Renal cortex interstitium (tissue), 11 donors: ENCODE data around the gene CD79A. TPM values are rescaled to one million over a fixed set of nuclear protein-coding genes. Genes with fewer than 3 reads are reported as not detected.

Experiments used
- DNase-seq, 11 donors: peaks; one replicate each; pipeline ENCODE4 v3.0.0-alpha.2; 2013; ENCODE audit warnings: low read depth in 9 of 11, low spot score in 4 of 11; ENCODE audit errors: extremely low read depth in 1 of 11
- polyA plus RNA-seq, 3 donors: library from polyadenylated mRNA; unstranded; fragments of 120-200 nt; gene quantifications; one replicate each; pipeline ENCODE4 v1.2.1, GENCODE V29; 2013; ENCODE audit not compliant: insufficient read length in 3 of 3

Gene CD79A
- polyA plus RNA-seq, 3 donors, result 0.53 to 1.7 (median 1.6) TPM

DNA sequence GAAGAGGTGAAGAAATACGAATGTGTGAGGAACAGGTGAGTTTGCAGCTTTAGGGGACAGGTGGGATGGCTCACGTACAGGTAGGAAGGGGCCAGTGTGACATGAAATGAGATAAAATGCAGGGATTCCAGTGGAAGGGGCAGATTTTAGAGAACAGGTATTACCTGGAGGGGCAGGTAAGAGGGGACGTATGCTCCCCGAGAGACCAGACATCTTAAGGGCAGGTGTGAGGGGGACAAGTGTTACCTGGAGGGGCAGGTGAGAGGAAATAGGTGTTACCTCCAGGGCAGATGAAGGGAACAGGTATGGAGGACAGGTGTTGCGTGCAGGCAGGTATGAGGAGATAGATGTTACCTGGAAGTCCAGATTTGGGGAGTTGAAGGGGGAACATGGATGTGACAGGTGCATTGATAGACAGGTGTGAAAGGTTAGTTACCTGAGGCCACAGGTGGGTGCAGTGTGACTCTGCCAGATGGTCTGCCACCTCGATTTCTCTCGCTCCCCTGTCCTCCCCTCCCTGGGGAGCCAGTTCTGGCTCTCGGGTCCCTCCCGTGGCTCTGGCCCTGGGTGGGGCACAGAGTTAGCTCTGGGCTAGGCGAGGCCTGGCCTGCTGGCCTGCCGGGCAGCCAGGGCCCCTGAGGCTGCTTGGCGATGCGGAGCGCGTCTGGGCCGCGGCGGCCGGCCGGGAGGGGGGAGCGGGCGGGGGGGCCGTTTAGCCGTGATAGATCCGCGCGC, 49.1 kb downstream of the CD79A start:
- DNase-seq, result no peak

DNA sequence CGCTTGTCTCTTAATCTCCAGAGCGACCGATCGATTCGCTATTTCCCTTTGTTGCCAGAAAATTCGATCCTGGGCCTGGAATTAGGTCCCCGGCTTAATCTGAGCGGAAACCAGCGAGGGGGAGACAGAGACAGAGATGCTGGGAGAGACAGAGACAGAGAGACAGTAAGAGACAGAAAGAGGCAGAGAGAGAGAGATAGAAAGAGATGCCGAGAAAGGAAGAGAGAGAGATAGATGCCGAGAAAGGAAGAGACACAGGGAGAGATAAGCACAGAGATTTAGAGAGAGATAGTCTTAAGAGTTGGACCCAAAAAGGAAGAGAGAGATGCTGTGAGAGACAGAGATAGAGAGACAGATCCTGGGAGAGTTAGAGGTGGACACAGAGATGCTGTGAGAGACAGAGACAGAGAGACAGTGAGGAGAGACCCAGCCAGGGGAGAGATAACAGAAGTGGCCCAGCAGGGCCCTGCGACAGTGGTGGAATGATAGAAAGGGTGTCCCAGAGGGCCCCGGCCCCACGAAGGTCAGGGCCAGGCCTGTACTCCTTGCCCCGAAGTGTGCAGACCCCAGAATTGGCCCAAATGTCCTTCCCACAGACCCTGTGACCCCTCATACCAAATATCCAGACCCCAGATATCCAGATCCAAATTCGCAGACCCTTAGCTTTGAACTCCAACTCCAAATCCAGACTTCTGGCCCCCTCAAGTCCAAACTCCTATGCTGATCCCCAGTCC, 49.9 kb downstream of the CD79A start:
- DNase-seq, result no peak

GRCh38 chr19:41927497-41928192, 50.6 kb downstream of the CD79A start:
- no peak for DNase-seq

GRCh38 chr19:41928221-41928683, 51.2 kb downstream of the CD79A start, which contains the start of gene ERFL:
TSS of gene ERFL (minus strand) at chr19:41928449. CDS start at chr19:41912919, 15,530 bp downstream.
- DNase-seq, result no peak

- DNase-seq, result no peak
These were observed 51.9 kb downstream of the CD79A start for GRCh38 chr19:41928754-41929535.

GRCh38 chr19:41929536-41930071, 52.5 kb downstream of the CD79A start:
- DNase-seq, result no peak

DNA sequence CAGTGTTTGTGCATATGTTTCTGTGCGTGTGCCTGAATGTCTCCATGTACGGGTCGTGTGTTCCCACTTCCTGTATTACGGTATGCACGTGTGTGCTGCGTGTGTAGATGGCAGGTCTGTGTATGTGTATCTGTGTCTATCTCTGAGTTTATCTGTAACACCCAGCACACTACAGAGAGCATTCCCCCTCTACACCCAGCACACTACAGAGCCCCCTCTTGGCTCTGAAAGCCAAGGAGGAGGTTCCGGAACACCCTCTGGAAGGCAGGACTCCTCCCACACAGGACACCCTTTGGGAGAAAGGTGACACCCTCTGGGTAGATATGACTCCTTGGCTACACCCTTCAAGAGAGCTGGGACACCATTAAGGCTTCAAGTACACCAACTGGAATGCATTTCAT, 53.2 kb downstream of the CD79A start:
- DNase-seq, result no peak

Other genes starting within 250 kb of the CD79A start
- not detected for gene CEACAM7, start 189.0 kb upstream of the CD79A start, polyA plus RNA-seq
- gene CEACAM5, start 168.7 kb upstream of the CD79A start, polyA plus RNA-seq, result under 1 TPM in 1 of 3 donors, not detected in 2; 0.23 TPM
- gene CEACAM6, start 121.7 kb upstream of the CD79A start, polyA plus RNA-seq, result under 1 TPM; 0.06 to 0.22 (median 0.17) TPM
- gene CEACAM3, start 80.7 kb upstream of the CD79A start, polyA plus RNA-seq, result under 1 TPM in 2 of 3 donors, not detected in 1; 0.09 to 0.15 TPM
- not detected for gene LYPD4, start 32.6 kb upstream of the CD79A start, polyA plus RNA-seq
- not detected for gene DMRTC2, start 32.2 kb upstream of the CD79A start, polyA plus RNA-seq
- 1,000 to 10,000 TPM; 1,302 to 1,867 (median 1,631) TPM for gene RPS19, start 17.0 kb upstream of the CD79A start, polyA plus RNA-seq
- gene ARHGEF1, start 5.9 kb downstream of the CD79A start, polyA plus RNA-seq, result 10 to 100 TPM; 40.1 to 63.7 (median 50.7) TPM
- under 1 TPM; 0.06 to 0.21 (median 0.12) TPM for gene ERFL, start 51.2 kb downstream of the CD79A start, polyA plus RNA-seq
- 10 to 100 TPM; 47.5 to 85.4 (median 81.1) TPM for gene RABAC1, start 82.0 kb downstream of the CD79A start, polyA plus RNA-seq
- gene ATP1A3, start 117.0 kb downstream of the CD79A start, polyA plus RNA-seq, result under 1 TPM in 2 of 3 donors, not detected in 1; 0.39 to 0.99 TPM
- gene GRIK5, start 192.9 kb downstream of the CD79A start, polyA plus RNA-seq, result 10 to 100 TPM; 19.0 to 33.6 (median 23.2) TPM
- gene ZNF574, start 198.9 kb downstream of the CD79A start, polyA plus RNA-seq, result 10 to 100 TPM; 11.2 to 18.4 (median 15.4) TPM